Liver (tissue), 9 donors: Measurements from ENCODE around the gene FAM120B. TPM values are rescaled to one million over a fixed set of nuclear protein-coding genes. Genes with fewer than 3 reads are reported as not detected.

Experiments used
- DNase-seq: peaks from one replicate; pipeline ENCODE4 v3.0.0-alpha.2; 2017; ENCODE audit warnings: low spot score
- H3K27ac ChIP-seq, 2 donors: one replicate each; pipeline ENCODE4 v1.7.0; 2013; ENCODE audit warnings: inconsistent platforms in 2 of 2, low read length in 2 of 2, control low read depth in 1 of 2, low read depth in 1 of 2, mild to moderate bottlenecking in 1 of 2
- H3K27me3 ChIP-seq, 4 donors: one replicate each; pipeline versions ENCODE4 v1.6.1 to v1.7.0; 2013; ENCODE audit warnings: low read length in 3 of 4, inconsistent platforms in 1 of 4, mild to moderate bottlenecking in 1 of 4, moderate library complexity in 1 of 4; ENCODE audit not compliant: control insufficient read depth in 4 of 4, insufficient read depth in 4 of 4
- H3K36me3 ChIP-seq, 4 donors: one replicate each; pipeline versions ENCODE4 v1.6.1 to v1.7.0; 2013; ENCODE audit warnings: low read length in 3 of 4, mild to moderate bottlenecking in 3 of 4, low read depth in 1 of 4, moderate library complexity in 1 of 4; ENCODE audit not compliant: control insufficient read depth in 4 of 4, insufficient read depth in 3 of 4
- H3K4me1 ChIP-seq, 4 donors: one replicate each; pipeline versions ENCODE4 v1.6.1 to v1.7.0; 2013; ENCODE audit warnings: low read length in 3 of 4, mild to moderate bottlenecking in 3 of 4, moderate library complexity in 1 of 4; ENCODE audit not compliant: control insufficient read depth in 4 of 4, insufficient read depth in 4 of 4
- H3K4me3 ChIP-seq, 3 donors: one replicate each; pipeline versions ENCODE4 v1.6.1 to v1.7.0; 2013; ENCODE audit warnings: low read length in 3 of 3, control low read depth in 1 of 3, low read depth in 1 of 3, mild to moderate bottlenecking in 1 of 3
- H3K9ac ChIP-seq, 2 donors: one replicate each; pipeline ENCODE4 v1.7.0; 2013; ENCODE audit warnings: low read length in 2 of 2, mild to moderate bottlenecking in 2 of 2, moderate library complexity in 2 of 2, control low read depth in 1 of 2, low read depth in 1 of 2
- H3K9me3 ChIP-seq, 4 donors: one replicate each; pipeline versions ENCODE4 v1.6.1 to v1.7.0; 2013; ENCODE audit warnings: low read length in 3 of 4; ENCODE audit not compliant: control insufficient read depth in 4 of 4
- ATF3 ChIP-seq: IDR thresholded peaks from 2 replicates; pipeline ENCODE4 v1.6.1; 2016; ENCODE audit warnings: antibody characterized with exemption
- GABPA ChIP-seq, 2 donors: IDR thresholded peaks in 1 of 2; conservative IDR thresholded peaks in 1 of 2; 2 replicates each; pipeline ENCODE4 v1.6.1; 2016; ENCODE audit warnings: antibody characterized with exemption in 2 of 2, mild to moderate bottlenecking in 1 of 2, moderate library complexity in 1 of 2
- HNF4A ChIP-seq, 2 donors: conservative IDR thresholded peaks; 2 replicates each; pipeline ENCODE4 v1.6.1; 2016; ENCODE audit warnings: antibody characterized with exemption in 2 of 2, mild to moderate bottlenecking in 2 of 2
- JUND ChIP-seq, 2 donors: IDR thresholded peaks; 2 replicates each; pipeline ENCODE4 v1.6.1; 2016; ENCODE audit warnings: antibody characterized with exemption in 2 of 2
- MAX ChIP-seq: IDR thresholded peaks from 2 replicates; pipeline ENCODE4 v1.6.1; 2016; ENCODE audit warnings: antibody characterized with exemption
- NR2F2 ChIP-seq: IDR thresholded peaks from 2 replicates; pipeline ENCODE4 v1.6.1; 2016; ENCODE audit warnings: antibody characterized with exemption
- RAD21 ChIP-seq, 2 donors: IDR thresholded peaks; 2 replicates each; pipeline ENCODE4 v1.6.1; 2016; ENCODE audit warnings: antibody characterized with exemption in 2 of 2, mild to moderate bottlenecking in 2 of 2
- REST ChIP-seq: IDR thresholded peaks from 2 replicates; pipeline ENCODE4 v1.6.1; 2016; ENCODE audit warnings: antibody characterized with exemption, mild to moderate bottlenecking
- SP1 ChIP-seq: IDR thresholded peaks from 2 replicates; pipeline ENCODE4 v1.6.1; 2018; ENCODE audit warnings: antibody characterized with exemption, mild to moderate bottlenecking
- TAF1 ChIP-seq: conservative IDR thresholded peaks from 2 replicates; pipeline ENCODE4 v1.6.1; 2016; ENCODE audit warnings: antibody characterized with exemption, mild to moderate bottlenecking
- ZBTB33 ChIP-seq: IDR thresholded peaks from 2 replicates; pipeline ENCODE4 v1.6.1; 2016; ENCODE audit warnings: antibody characterized with exemption
- WGBS: extraction: QIAGEN DNeasy Blood & Tissue Kit; methylation state at CpG from one replicate; pipeline ENCODE4 v1.1.7; 2013; 5-methylcytosine and 5-hydroxymethylcytosine counted together
- polyA plus RNA-seq, 2 donors: library from polyadenylated mRNA; stranded (reverse) in 1 of 2; unstranded in 1 of 2; fragments of 200-250 nt in 1 of 2; fragments of >200 nt in 1 of 2; fragmentation: Nextera tagmentation in 1 of 2; extraction: Ambion mirVana in 1 of 2; gene quantifications; one replicate each; pipeline versions ENCODE4 v1.2.1 to v1.2.3, GENCODE V29; 2013 to 2015
- total RNA-seq, 2 donors: library from RNA; depleted of rRNA; stranded (reverse); fragments of >200 nt; gene quantifications; one replicate each; pipeline ENCODE4 v1.2.3, GENCODE V29; 2014
- donor health status: healthy.
- donor health status: healthy.
- donor health status: healthy.
- donor health status: healthy.
- donor health status: healthy.

The FAM120B gene
- total and polyA plus RNA-seq, 4 donors, result 6.0 to 11.1 (median 9.1) TPM

GRCh38 chr6:170296746-170297575, 9.6 kb upstream of the FAM120B start (continued):
- TF ChIP-seq SP1 (no peak), RAD21 (IDR thresholded peaks at IDR 0.05) (no peak), GABPA (IDR thresholded peaks at IDR 0.05 in 1 of 2, conservative IDR thresholded peaks at IDR 0.05 in 1 of 2) (no peak), NR2F2 (no peak), HNF4A (conservative IDR thresholded peaks at IDR 0.05) (no peak), ZBTB33 (no peak)

GRCh38 chr6:170297576-170298330, 8.8 kb upstream of the FAM120B start:
- no peak for DNase-seq
- WGBS, result 52% methylated on average over 11 of the region's 11 CpGs
- Histone ChIP-seq H3K27ac (no peak overlapping the region), H3K4me1 (peaks cover 3 to 25% (median 15%) of the 10 kb centered on the region in 4 donors), H3K4me3 (no peak overlapping the region), H3K36me3 (no peaks in the 10 kb centered on the region), H3K27me3 (peaks cover 0 to 19% (median 3%) of the 10 kb centered on the region in 4 donors), H3K9ac (no peak overlapping the region), H3K9me3 (no peaks in the 10 kb centered on the region)
- TF ChIP-seq REST (no peak), ZBTB33 (no peak), ATF3 (no peak), HNF4A (conservative IDR thresholded peaks at IDR 0.05) (no peak), MAX (no peak), TAF1 (no peak), RAD21 (IDR thresholded peaks at IDR 0.05) (no peak), JUND (IDR thresholded peaks at IDR 0.05) (no peak), NR2F2 (no peak)
